ENCODE results near the gene PCA3.

PCA3 gene

DNA sequence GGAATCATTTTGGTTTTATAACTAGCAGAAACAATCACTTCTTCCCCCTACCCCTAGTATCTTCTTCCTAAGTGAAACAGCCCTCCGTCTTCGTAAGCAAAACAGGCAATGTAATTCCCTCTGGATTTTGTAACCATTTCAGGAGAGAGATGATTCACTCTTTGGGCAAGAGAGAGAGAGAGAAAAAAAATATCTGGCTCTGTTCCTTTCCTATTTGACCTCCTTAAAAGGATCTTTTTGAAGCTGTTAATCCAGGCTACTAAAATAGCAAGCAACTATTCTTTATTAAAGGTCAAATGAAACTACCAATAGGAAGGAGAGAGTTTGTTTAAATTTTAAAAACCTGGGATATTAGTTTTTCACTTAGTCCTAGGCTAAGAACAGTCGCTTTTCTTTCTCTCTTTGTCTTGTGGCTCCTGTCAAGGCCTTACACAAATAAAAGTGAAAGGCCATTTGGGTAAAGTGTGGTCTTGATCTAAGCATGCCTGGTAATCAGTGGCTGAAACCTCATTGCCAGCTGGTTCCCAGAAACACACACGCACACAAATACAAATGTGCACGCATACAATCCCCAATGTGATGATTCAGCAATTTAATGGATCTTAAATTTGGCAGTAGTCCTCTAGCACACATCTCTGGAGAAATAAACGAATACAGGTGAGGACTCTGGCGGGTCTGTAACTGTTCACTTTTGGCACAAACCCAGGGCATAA, 71.5 kb downstream of the PCA3 start:
- DNase-seq: no peak

Measured in activated CD4-positive, alpha-beta T cell treated with anti-CD3 and anti-CD28 coated beads for 48 hours (primary cell).